Choroid plexus epithelial cell (primary cell): ENCODE results near the gene NRBF2.
A peak's percentile ranks its signal among the peaks of the same experiment; 100 is the strongest.

Source experiments
- DNase-seq: peaks from one replicate; pipeline ENCODE4 v3.0.0-alpha.2; 2010; ENCODE audit warnings: low read depth
- H3K4me3 ChIP-seq: 2 replicates; pipeline ENCODE4 v1.5.1; 2011; ENCODE audit warnings: low read depth, mild to moderate bottlenecking, control low read depth, low read length, moderate library complexity
- TF ChIP-seq, protein P1 (sequence below): conservative IDR thresholded peaks from 2 replicates; pipeline ENCODE4 v1.5.1; 2011; ENCODE audit warnings: low read depth, mild to moderate bottlenecking, control low read depth, inconsistent platforms, low read length, moderate library complexity

The NRBF2 gene

GRCh38 chr10:63173468-63174232, 40.5 kb downstream of the NRBF2 start:
- TF ChIP-seq, protein P1, sequence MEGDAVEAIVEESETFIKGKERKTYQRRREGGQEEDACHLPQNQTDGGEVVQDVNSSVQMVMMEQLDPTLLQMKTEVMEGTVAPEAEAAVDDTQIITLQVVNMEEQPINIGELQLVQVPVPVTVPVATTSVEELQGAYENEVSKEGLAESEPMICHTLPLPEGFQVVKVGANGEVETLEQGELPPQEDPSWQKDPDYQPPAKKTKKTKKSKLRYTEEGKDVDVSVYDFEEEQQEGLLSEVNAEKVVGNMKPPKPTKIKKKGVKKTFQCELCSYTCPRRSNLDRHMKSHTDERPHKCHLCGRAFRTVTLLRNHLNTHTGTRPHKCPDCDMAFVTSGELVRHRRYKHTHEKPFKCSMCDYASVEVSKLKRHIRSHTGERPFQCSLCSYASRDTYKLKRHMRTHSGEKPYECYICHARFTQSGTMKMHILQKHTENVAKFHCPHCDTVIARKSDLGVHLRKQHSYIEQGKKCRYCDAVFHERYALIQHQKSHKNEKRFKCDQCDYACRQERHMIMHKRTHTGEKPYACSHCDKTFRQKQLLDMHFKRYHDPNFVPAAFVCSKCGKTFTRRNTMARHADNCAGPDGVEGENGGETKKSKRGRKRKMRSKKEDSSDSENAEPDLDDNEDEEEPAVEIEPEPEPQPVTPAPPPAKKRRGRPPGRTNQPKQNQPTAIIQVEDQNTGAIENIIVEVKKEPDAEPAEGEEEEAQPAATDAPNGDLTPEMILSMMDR = no peak
- no peak for DNase-seq

GRCh38 chr10:63175534-63175933, 42.4 kb downstream of the NRBF2 start:
- TF ChIP-seq, protein P1 = no peak
- no peak overlapping the region for H3K4me3 ChIP-seq
- no peak for DNase-seq

More at GRCh38 chr10:63173468-63174232, 40.5 kb downstream of the NRBF2 start:
- H3K4me3 ChIP-seq = no peak overlapping the region

- no peak for DNase-seq
- no peak overlapping the region for H3K4me3 ChIP-seq
- TF ChIP-seq, protein P1 = no peak
Observed at GRCh38 chr10:63192826-63193225, 59.7 kb downstream of the NRBF2 start.

- peak; percentile 91 for DNase-seq
- H3K4me3 ChIP-seq = no peak overlapping the region
- TF ChIP-seq, protein P1 = no peak
Observed at GRCh38 chr10:63197344-63198092, 64.4 kb downstream of the NRBF2 start.

- no peak for DNase-seq
- TF ChIP-seq, protein P1 = no peak
- no peak overlapping the region for H3K4me3 ChIP-seq
Observed at GRCh38 chr10:63199716-63200115, 66.6 kb downstream of the NRBF2 start.

GRCh38 chr10:63200431-63200830, 67.3 kb downstream of the NRBF2 start:
- peak; percentile 76 for DNase-seq
- TF ChIP-seq, protein P1 = no peak

More at GRCh38 chr10:63200431-63200830, 67.3 kb downstream of the NRBF2 start:
- no peak overlapping the region for H3K4me3 ChIP-seq
